H9 (cell line): ENCODE measurements around the gene CPNE5. TPM values are rescaled to one million over a fixed set of nuclear protein-coding genes. Genes with fewer than 3 reads are reported as not detected.

ENCODE experiments used
- DNase-seq: peaks from one replicate; pipeline ENCODE4 v3.0.0-alpha.2; 2017
- H2AFZ ChIP-seq: one replicate; pipeline ENCODE4 v1.6.1; 2013; ENCODE audit warnings: mild to moderate bottlenecking, low read length, control low read depth, moderate library complexity
- H2AK5ac ChIP-seq: 2 replicates; pipeline ENCODE4 v1.6.1; 2013; ENCODE audit warnings: low read length, control low read depth, mixed read lengths; ENCODE audit not compliant: insufficient read length
- H2BK120ac ChIP-seq: one replicate; pipeline ENCODE4 v1.6.1; 2013; ENCODE audit warnings: low read depth, mild to moderate bottlenecking, low read length, control low read depth, inconsistent platforms; ENCODE audit not compliant: poor library complexity, severe bottlenecking
- H2BK12ac ChIP-seq: 2 replicates; pipeline ENCODE4 v1.6.1; 2013; ENCODE audit warnings: low read length, control low read depth, mixed read lengths, low read depth; ENCODE audit not compliant: insufficient read length
- H2BK15ac ChIP-seq: 2 replicates; pipeline ENCODE4 v1.6.1; 2013; ENCODE audit warnings: low read depth, low read length, control low read depth
- H2BK20ac ChIP-seq: one replicate; pipeline ENCODE4 v1.6.1; 2013; ENCODE audit warnings: low read depth, mild to moderate bottlenecking, low read length, control low read depth, inconsistent platforms; ENCODE audit not compliant: poor library complexity, severe bottlenecking
- H2BK5ac ChIP-seq: 2 replicates; pipeline ENCODE4 v1.6.1; 2013; ENCODE audit warnings: low read length, control low read depth, mixed read lengths; ENCODE audit not compliant: insufficient read length
- H3K14ac ChIP-seq: 2 replicates; pipeline ENCODE4 v1.6.1; 2013; ENCODE audit warnings: low read length, control low read depth; ENCODE audit not compliant: insufficient read depth
- H3K18ac ChIP-seq: 2 replicates; pipeline ENCODE4 v1.6.1; 2013; ENCODE audit warnings: low read depth, mild to moderate bottlenecking, mixed read lengths, low read length, control low read depth; ENCODE audit not compliant: insufficient read length
- H3K23ac ChIP-seq: 2 replicates; pipeline ENCODE4 v1.6.1; 2013; ENCODE audit warnings: low read length, control low read depth, mixed read lengths, low read depth; ENCODE audit not compliant: insufficient read length
- H3K23me2 ChIP-seq: 2 replicates; pipeline ENCODE4 v1.6.1; 2013; ENCODE audit warnings: low read depth, mild to moderate bottlenecking, mixed read lengths, low read length, control low read depth; ENCODE audit not compliant: insufficient read length, poor library complexity, severe bottlenecking
- H3K27ac ChIP-seq: 2 replicates; pipeline ENCODE4 v1.5.1; 2013; ENCODE audit warnings: low read length, control low read depth, mixed read lengths, low read depth; ENCODE audit not compliant: insufficient read length
- H3K27me3 ChIP-seq: 2 replicates; pipeline ENCODE4 v1.6.1; 2013; ENCODE audit warnings: low read length, control low read depth, inconsistent platforms; ENCODE audit not compliant: insufficient read depth
- H3K4ac ChIP-seq: 2 replicates; pipeline ENCODE4 v1.6.1; 2013; ENCODE audit warnings: low read depth, mild to moderate bottlenecking, control low read depth, inconsistent platforms, low read length, moderate library complexity
- H3K4me1 ChIP-seq: 2 replicates; pipeline ENCODE4 v1.6.1; 2013; ENCODE audit warnings: low read length, control low read depth, inconsistent platforms; ENCODE audit not compliant: insufficient read depth
- H3K4me2 ChIP-seq: 2 replicates; pipeline ENCODE4 v1.6.1; 2013; ENCODE audit warnings: low read length, control low read depth, mixed read lengths; ENCODE audit not compliant: insufficient read length, insufficient read depth
- H3K56ac ChIP-seq: 2 replicates; pipeline ENCODE4 v1.6.1; 2013; ENCODE audit warnings: low read depth, mild to moderate bottlenecking, mixed read lengths, low read length, control low read depth; ENCODE audit not compliant: insufficient read length
- H3K79me1 ChIP-seq: 2 replicates; pipeline ENCODE4 v1.6.1; 2013; ENCODE audit warnings: low read depth, mild to moderate bottlenecking, moderate library complexity, low read length, control low read depth, inconsistent platforms; ENCODE audit not compliant: insufficient read depth, poor library complexity, severe bottlenecking
- H3K79me2 ChIP-seq: 2 replicates; pipeline ENCODE4 v1.6.1; 2013; ENCODE audit warnings: low read length, control low read depth, inconsistent platforms; ENCODE audit not compliant: insufficient read depth
- H3K9ac ChIP-seq: 2 replicates; pipeline ENCODE4 v1.6.1; 2013; ENCODE audit warnings: low read length, control low read depth, mixed read lengths; ENCODE audit not compliant: insufficient read length; ENCODE audit errors: extremely low read depth
- H3K9me3 ChIP-seq: one replicate; pipeline ENCODE4 v1.6.1; 2013; ENCODE audit warnings: low read depth, low read length, inconsistent platforms; ENCODE audit not compliant: control insufficient read depth
- H3T11ph ChIP-seq: one replicate; pipeline ENCODE4 v1.6.1; 2013; ENCODE audit warnings: mild to moderate bottlenecking, low read length, control low read depth, inconsistent platforms
- H4K20me1 ChIP-seq: one replicate; pipeline ENCODE4 v1.6.1; 2013; ENCODE audit not compliant: control insufficient read depth, insufficient read length, insufficient read depth
- H4K5ac ChIP-seq: 2 replicates; pipeline ENCODE4 v1.6.1; 2013; ENCODE audit warnings: low read depth, mild to moderate bottlenecking, mixed read lengths, low read length, control low read depth; ENCODE audit not compliant: insufficient read length
- H4K8ac ChIP-seq: replicated peaks from 2 replicates; pipeline ENCODE4 v1.6.1; 2013; ENCODE audit warnings: low read length, control low read depth, mixed read lengths, low read depth; ENCODE audit not compliant: insufficient read length
- H4K91ac ChIP-seq: 2 replicates; pipeline ENCODE4 v1.6.1; 2013; ENCODE audit warnings: low read depth, mild to moderate bottlenecking, moderate library complexity, mixed read lengths, low read length, control low read depth; ENCODE audit not compliant: insufficient read length
- H3K27ac Mint-ChIP-seq, 3 experiments: 2 replicates in 2 of 3; 3 replicates in 1 of 3; pipeline ENCODE4 v1.8.0; 2020 to 2021; ENCODE audit warnings: mixed read lengths in 3 of 3, mild to moderate bottlenecking in 1 of 3, moderate library complexity in 1 of 3
- H3K27me3 Mint-ChIP-seq: 2 replicates; pipeline ENCODE4 v1.8.0; 2021; ENCODE audit warnings: low read depth, mild to moderate bottlenecking, moderate library complexity, mixed read lengths
- H3K36me3 Mint-ChIP-seq, 3 experiments: 2 replicates in 2 of 3; 3 replicates in 1 of 3; pipeline ENCODE4 v1.8.0; 2020 to 2021; ENCODE audit warnings: low read depth in 3 of 3, mixed read lengths in 3 of 3; ENCODE audit not compliant: insufficient read depth in 1 of 3
- H3K4me1 Mint-ChIP-seq, 2 experiments: 2 replicates each; pipeline ENCODE4 v1.8.0; 2020; ENCODE audit warnings: mixed read lengths in 2 of 2
- H3K4me3 Mint-ChIP-seq, 2 experiments: 2 replicates in 1 of 2; 3 replicates in 1 of 2; pipeline ENCODE4 v1.8.0; 2020 to 2021; ENCODE audit warnings: mild to moderate bottlenecking in 2 of 2, mixed read lengths in 2 of 2, moderate library complexity in 1 of 2
- H3K9me3 Mint-ChIP-seq, 2 experiments: 2 replicates in 1 of 2; 3 replicates in 1 of 2; pipeline ENCODE4 v1.8.0; 2020; ENCODE audit warnings: mild to moderate bottlenecking in 2 of 2, mixed read lengths in 2 of 2, moderate library complexity in 1 of 2
- WGBS: extraction: QIAGEN DNeasy Blood & Tissue Kit; methylation state at CpG from one replicate; pipeline ENCODE4 v1.1.7; 2013; ENCODE audit warnings: missing lambda C conversion rate, low lambda C conversion rate, mixed read lengths; ENCODE audit not compliant: insufficient read length; ENCODE audit errors: extremely low coverage; 5-methylcytosine and 5-hydroxymethylcytosine counted together
- total RNA-seq: library from RNA; stranded (reverse); gene quantifications from 2 replicates; pipeline ENCODE4 v1.2.1, GENCODE V29; 2021
- TF ChIP-seq, protein P1 (sequence below): fragments of 200-600 bp; sonication (generic); conservative IDR thresholded peaks from 3 replicates; pipeline ENCODE4 v1.8.0; 2021; ENCODE audit warnings: antibody characterized with exemption, mild to moderate bottlenecking

Gene CPNE5
- total RNA-seq, 1 experiment from 2014 or later, result 0.52 TPM

DNA sequence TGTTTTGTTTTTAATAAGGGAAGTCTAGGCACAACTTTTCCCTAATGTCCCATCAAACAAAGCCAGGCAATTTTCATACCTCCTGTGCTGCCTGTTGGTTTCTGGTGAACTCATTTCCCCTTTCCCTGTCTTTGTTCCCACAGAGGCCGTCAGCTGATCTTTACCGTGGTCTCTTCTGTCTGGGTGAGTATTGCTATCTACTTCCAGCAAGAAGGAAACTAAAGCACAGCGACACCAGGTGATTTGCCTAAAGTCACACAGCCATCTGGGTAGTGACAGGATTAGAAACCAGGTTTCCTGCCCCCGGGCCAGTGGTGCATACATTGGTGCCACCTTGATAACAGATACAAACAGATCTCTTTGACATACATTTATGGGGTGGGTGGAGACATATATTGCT, 82.0 kb downstream of the CPNE5 start:
- H3K14ac ChIP-seq, result no peak overlapping the region
- no peak overlapping the region for H3K4me2 ChIP-seq
- Mint-ChIP-seq H3K27me3 (peaks cover 2% of the 10 kb centered on the region), H3K4me3 (no peak overlapping the region), H3K9me3 (no peaks in the 10 kb centered on the region), H3K27ac (no peak overlapping the region), H3K4me1 (peaks cover 13 to 26% of the 10 kb centered on the region in 2 experiments), H3K36me3 (no peaks in the 10 kb centered on the region)
- H4K8ac ChIP-seq, result no peak overlapping the region
- H4K91ac ChIP-seq, result no peak overlapping the region
- H3K23ac ChIP-seq, result no peak overlapping the region
- H4K20me1 ChIP-seq, result no peaks in the 10 kb centered on the region
- H3K4ac ChIP-seq, result no peak overlapping the region
- H2AK5ac ChIP-seq, result no peak overlapping the region
- no peak overlapping the region for H3T11ph ChIP-seq
- no peak overlapping the region for H3K9ac ChIP-seq
- H2BK15ac ChIP-seq, result no peak overlapping the region
- H3K27me3 ChIP-seq, result no peaks in the 10 kb centered on the region
- no CpG with 5 or more reads among the region's 4 CpGs for WGBS
- H4K5ac ChIP-seq, result no peak overlapping the region
- H2BK5ac ChIP-seq, result no peak overlapping the region
- H2BK120ac ChIP-seq, result no peak overlapping the region
- H2AFZ ChIP-seq, result no peak overlapping the region
- no peaks in the 10 kb centered on the region for H3K79me1 ChIP-seq
- no peak overlapping the region for H3K18ac ChIP-seq
- H2BK12ac ChIP-seq, result no peak overlapping the region
- H3K4me1 ChIP-seq, result no peaks in the 10 kb centered on the region
- TF ChIP-seq, protein P1, sequence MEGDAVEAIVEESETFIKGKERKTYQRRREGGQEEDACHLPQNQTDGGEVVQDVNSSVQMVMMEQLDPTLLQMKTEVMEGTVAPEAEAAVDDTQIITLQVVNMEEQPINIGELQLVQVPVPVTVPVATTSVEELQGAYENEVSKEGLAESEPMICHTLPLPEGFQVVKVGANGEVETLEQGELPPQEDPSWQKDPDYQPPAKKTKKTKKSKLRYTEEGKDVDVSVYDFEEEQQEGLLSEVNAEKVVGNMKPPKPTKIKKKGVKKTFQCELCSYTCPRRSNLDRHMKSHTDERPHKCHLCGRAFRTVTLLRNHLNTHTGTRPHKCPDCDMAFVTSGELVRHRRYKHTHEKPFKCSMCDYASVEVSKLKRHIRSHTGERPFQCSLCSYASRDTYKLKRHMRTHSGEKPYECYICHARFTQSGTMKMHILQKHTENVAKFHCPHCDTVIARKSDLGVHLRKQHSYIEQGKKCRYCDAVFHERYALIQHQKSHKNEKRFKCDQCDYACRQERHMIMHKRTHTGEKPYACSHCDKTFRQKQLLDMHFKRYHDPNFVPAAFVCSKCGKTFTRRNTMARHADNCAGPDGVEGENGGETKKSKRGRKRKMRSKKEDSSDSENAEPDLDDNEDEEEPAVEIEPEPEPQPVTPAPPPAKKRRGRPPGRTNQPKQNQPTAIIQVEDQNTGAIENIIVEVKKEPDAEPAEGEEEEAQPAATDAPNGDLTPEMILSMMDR, result no peak
- no peak overlapping the region for H3K27ac ChIP-seq
- no peak for DNase-seq
- H3K23me2 ChIP-seq, result no peaks in the 10 kb centered on the region
- no peaks in the 10 kb centered on the region for H3K79me2 ChIP-seq
- no peak overlapping the region for H3K56ac ChIP-seq
- H3K9me3 ChIP-seq, result no peaks in the 10 kb centered on the region
- no peak overlapping the region for H2BK20ac ChIP-seq
